SIG-M5 treated with dmso at 0.1 percent for 504 hours (cell line): Measurements from ENCODE around the gene KRTAP19-1.
"Not testable (repeated sequence)": the region's sequence is repeated elsewhere in the genome, so short reads cannot be mapped to it uniquely, and the experiment has no call there.

ENCODE experiments used
- DNase-seq: peaks from one replicate; lab custom pipeline; 2025; ENCODE audit not compliant: unreplicated experiment; lab: John Stamatoyannopoulos, UW

Gene KRTAP19-1

GRCh38 chr21:30480145-30480544 is at the start of gene KRTAP19-1:
Gene KRTAP19-1 (minus strand): TSS chr21:30480367. CDS start chr21:30480317, 50 bp downstream.
- DNase-seq: no peak

GRCh38 chr21:30518876-30519275 is 38.7 kb upstream of the KRTAP19-1 start:
- no peak for DNase-seq

GRCh38 chr21:30515681-30516080 is 35.5 kb upstream of the KRTAP19-1 start:
- DNase-seq: no peak

- DNase-seq: not testable (repeated sequence)
Measured at GRCh38 chr21:30505621-30506205, 25.5 kb upstream of the KRTAP19-1 start.

- DNase-seq: no peak
Measured at GRCh38 chr21:30502041-30502440, 21.9 kb upstream of the KRTAP19-1 start, which contains the start of gene KRTAP19-5. Gene KRTAP19-5 (minus strand): TSS chr21:30502141. CDS start chr21:30502090, 51 bp downstream.

GRCh38 chr21:30497065-30497464 is 16.9 kb upstream of the KRTAP19-1 start, which contains the start of gene KRTAP19-4:
Gene KRTAP19-4 (minus strand): TSS chr21:30497165. CDS start chr21:30497110, 55 bp downstream.
- no peak for DNase-seq

- DNase-seq: no peak
Measured at GRCh38 chr21:30491963-30492428, 11.8 kb upstream of the KRTAP19-1 start, which contains the start of gene KRTAP19-3. Gene KRTAP19-3 (minus strand): TSS chr21:30492013. CDS start chr21:30491957, 56 bp downstream.

GRCh38 chr21:30487336-30487735 is 7.2 kb upstream of the KRTAP19-1 start, which contains the start of gene KRTAP19-2:
Gene KRTAP19-2 (minus strand): TSS chr21:30487436. CDS start chr21:30487348, 88 bp downstream.
- no peak for DNase-seq

- no peak for DNase-seq
Measured at GRCh38 chr21:30486180-30486579, 6.0 kb upstream of the KRTAP19-1 start.

- DNase-seq: no peak
Measured at GRCh38 chr21:30482130-30482529, 2.0 kb upstream of the KRTAP19-1 start.

GRCh38 chr21:30479259-30479658 is 908 bp downstream of the KRTAP19-1 start:
- DNase-seq: no peak

GRCh38 chr21:30478004-30478403 is 2.2 kb downstream of the KRTAP19-1 start:
- no peak for DNase-seq

- DNase-seq: no peak
Measured at GRCh38 chr21:30468900-30469714, 11.1 kb downstream of the KRTAP19-1 start.

- no peak for DNase-seq
Measured at GRCh38 chr21:30463713-30464112, 16.5 kb downstream of the KRTAP19-1 start.

GRCh38 chr21:30448514-30448913 is 31.7 kb downstream of the KRTAP19-1 start:
- DNase-seq: no peak

- no peak for DNase-seq
Measured at GRCh38 chr21:30447056-30447455, 33.1 kb downstream of the KRTAP19-1 start.

- no peak for DNase-seq
Measured at GRCh38 chr21:30444204-30444603, 36.0 kb downstream of the KRTAP19-1 start.

- DNase-seq: no peak
Measured at GRCh38 chr21:30443226-30443625, 36.9 kb downstream of the KRTAP19-1 start.

GRCh38 chr21:30439975-30440374 is 40.2 kb downstream of the KRTAP19-1 start, which contains the start of gene KRTAP15-1:
Gene KRTAP15-1 (plus strand): TSS chr21:30440275. CDS start chr21:30440328, 53 bp downstream.
- no peak for DNase-seq

- DNase-seq: no peak
Measured at GRCh38 chr21:30437010-30437565, 43.1 kb downstream of the KRTAP19-1 start.

GRCh38 chr21:30434033-30434631 is 46.0 kb downstream of the KRTAP19-1 start:
- DNase-seq: peak; percentile 38
